HCT116 (cell line): Measurements from ENCODE around the gene ANO6.
"Not testable (repeated sequence)": the region's sequence is repeated elsewhere in the genome, so short reads cannot be mapped to it uniquely, and the experiment has no call there.

Source experiments
- EZH2 ChIP-seq: fragments of 200-600 bp; sonication (generic); IDR thresholded peaks from 2 replicates; pipeline ENCODE4 v1.6.1; 2017; ENCODE audit warnings: antibody characterized with exemption, mixed run types
- JUND ChIP-seq: IDR thresholded peaks from 2 replicates; pipeline ENCODE4 v1.6.1; 2012
- POLR2A ChIP-seq: IDR thresholded peaks from 2 replicates; pipeline ENCODE4 v1.7.0; 2011; ENCODE audit warnings: borderline replicate concordance; ENCODE audit not compliant: insufficient read depth, insufficient read length; ENCODE audit errors: extremely low read depth
- POLR2AphosphoS5 ChIP-seq: IDR thresholded peaks from 2 replicates; pipeline ENCODE4 v1.6.1; 2011; ENCODE audit warnings: mild to moderate bottlenecking, low read depth, low read length, moderate library complexity
- SIN3A ChIP-seq: IDR thresholded peaks from 2 replicates; pipeline ENCODE4 v1.6.1; 2012; ENCODE audit warnings: low read depth
- SP1 ChIP-seq: IDR thresholded peaks from 2 replicates; pipeline ENCODE4 v1.6.1; 2012; ENCODE audit warnings: low read depth
- ZFX ChIP-seq: fragments of 450-650 bp; IDR thresholded peaks from 2 replicates; pipeline ENCODE4 v1.6.1; 2017
- TF ChIP-seq, protein P1 (sequence below), 3 experiments: fragments of 200-600 bp in 1 of 3; sonication (generic) in 1 of 3; IDR thresholded peaks in 2 of 3; conservative IDR thresholded peaks in 1 of 3; 2 replicates each; pipeline ENCODE4 v1.5.1; 2012 to 2017; ENCODE audit warnings: low read depth in 2 of 3, low read length in 2 of 3, antibody characterized with exemption in 1 of 3, borderline replicate concordance in 1 of 3, control low read depth in 1 of 3, mild to moderate bottlenecking in 1 of 3, mixed read lengths in 1 of 3, mixed run types in 1 of 3, moderate library complexity in 1 of 3; ENCODE audit not compliant: insufficient read depth in 1 of 3
- TF ChIP-seq, protein P2 (sequence below): IDR thresholded peaks from 2 replicates; pipeline ENCODE4 v1.6.1; 2012; ENCODE audit warnings: low read depth

DNA sequence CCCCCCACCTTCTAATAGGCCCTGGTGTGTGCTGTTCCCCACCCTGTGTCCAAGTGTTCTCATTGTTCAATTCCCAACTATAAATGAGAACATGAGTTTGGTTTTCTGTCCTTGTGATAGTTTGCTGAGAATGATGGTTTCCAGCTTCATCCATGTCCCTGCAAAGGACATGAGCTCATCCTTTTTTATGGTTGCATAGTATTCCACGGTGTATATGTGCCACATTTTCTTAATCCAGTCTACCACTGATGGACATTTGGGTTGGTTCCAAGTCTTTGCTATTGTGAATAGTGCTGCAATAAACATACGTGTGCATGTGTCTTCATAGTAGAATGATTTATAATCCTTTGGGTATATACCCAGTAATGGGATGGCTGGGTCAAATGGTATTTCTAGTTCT, 20.5 kb downstream of the ANO6 start:
- TF ChIP-seq, protein P1, sequence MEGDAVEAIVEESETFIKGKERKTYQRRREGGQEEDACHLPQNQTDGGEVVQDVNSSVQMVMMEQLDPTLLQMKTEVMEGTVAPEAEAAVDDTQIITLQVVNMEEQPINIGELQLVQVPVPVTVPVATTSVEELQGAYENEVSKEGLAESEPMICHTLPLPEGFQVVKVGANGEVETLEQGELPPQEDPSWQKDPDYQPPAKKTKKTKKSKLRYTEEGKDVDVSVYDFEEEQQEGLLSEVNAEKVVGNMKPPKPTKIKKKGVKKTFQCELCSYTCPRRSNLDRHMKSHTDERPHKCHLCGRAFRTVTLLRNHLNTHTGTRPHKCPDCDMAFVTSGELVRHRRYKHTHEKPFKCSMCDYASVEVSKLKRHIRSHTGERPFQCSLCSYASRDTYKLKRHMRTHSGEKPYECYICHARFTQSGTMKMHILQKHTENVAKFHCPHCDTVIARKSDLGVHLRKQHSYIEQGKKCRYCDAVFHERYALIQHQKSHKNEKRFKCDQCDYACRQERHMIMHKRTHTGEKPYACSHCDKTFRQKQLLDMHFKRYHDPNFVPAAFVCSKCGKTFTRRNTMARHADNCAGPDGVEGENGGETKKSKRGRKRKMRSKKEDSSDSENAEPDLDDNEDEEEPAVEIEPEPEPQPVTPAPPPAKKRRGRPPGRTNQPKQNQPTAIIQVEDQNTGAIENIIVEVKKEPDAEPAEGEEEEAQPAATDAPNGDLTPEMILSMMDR (IDR thresholded peaks at IDR 0.05 in 2 of 3, conservative IDR thresholded peaks at IDR 0.05 in 1 of 3; ENCODE audit: borderline replicate concordance in 1 of 3, insufficient read depth in 1 of 3, low read depth in 2 of 3, low read length in 2 of 3), result not testable (repeated sequence)
- TF ChIP-seq, protein P2, sequence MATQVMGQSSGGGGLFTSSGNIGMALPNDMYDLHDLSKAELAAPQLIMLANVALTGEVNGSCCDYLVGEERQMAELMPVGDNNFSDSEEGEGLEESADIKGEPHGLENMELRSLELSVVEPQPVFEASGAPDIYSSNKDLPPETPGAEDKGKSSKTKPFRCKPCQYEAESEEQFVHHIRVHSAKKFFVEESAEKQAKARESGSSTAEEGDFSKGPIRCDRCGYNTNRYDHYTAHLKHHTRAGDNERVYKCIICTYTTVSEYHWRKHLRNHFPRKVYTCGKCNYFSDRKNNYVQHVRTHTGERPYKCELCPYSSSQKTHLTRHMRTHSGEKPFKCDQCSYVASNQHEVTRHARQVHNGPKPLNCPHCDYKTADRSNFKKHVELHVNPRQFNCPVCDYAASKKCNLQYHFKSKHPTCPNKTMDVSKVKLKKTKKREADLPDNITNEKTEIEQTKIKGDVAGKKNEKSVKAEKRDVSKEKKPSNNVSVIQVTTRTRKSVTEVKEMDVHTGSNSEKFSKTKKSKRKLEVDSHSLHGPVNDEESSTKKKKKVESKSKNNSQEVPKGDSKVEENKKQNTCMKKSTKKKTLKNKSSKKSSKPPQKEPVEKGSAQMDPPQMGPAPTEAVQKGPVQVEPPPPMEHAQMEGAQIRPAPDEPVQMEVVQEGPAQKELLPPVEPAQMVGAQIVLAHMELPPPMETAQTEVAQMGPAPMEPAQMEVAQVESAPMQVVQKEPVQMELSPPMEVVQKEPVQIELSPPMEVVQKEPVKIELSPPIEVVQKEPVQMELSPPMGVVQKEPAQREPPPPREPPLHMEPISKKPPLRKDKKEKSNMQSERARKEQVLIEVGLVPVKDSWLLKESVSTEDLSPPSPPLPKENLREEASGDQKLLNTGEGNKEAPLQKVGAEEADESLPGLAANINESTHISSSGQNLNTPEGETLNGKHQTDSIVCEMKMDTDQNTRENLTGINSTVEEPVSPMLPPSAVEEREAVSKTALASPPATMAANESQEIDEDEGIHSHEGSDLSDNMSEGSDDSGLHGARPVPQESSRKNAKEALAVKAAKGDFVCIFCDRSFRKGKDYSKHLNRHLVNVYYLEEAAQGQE, result not testable (repeated sequence)
- not testable (repeated sequence) for TF ChIP-seq JUND, POLR2A, SIN3A, EZH2, SP1, POLR2AphosphoS5, ZFX
